HepG2 (cell line): ENCODE measurements around the gene CSDE1. TPM values are rescaled to one million over a fixed set of nuclear protein-coding genes. Genes with fewer than 3 reads are reported as not detected.
A peak's percentile ranks its signal among the peaks of the same experiment; 100 is the strongest.

ENCODE experiments used
- KDM5A ChIP-seq: fragments of 200-600 bp; sonication (generic); IDR thresholded peaks from 2 replicates; pipeline ENCODE4 v1.7.0; 2018; ENCODE audit warnings: antibody characterized with exemption, mild to moderate bottlenecking, low read length, borderline replicate concordance
- MBD4 ChIP-seq: IDR thresholded peaks from 2 replicates; pipeline ENCODE4 v1.6.1; 2012; ENCODE audit warnings: low read length, inconsistent platforms, borderline replicate concordance
- PRMT3 ChIP-seq: sonication (generic); formaldehyde crosslinking; IDR thresholded peaks from 2 replicates; pipeline ENCODE4 v1.8.1; 2022; ENCODE audit warnings: low read depth, mild to moderate bottlenecking, moderate library complexity, missing genetic modification reagents, borderline replicate concordance
- SP1 ChIP-seq, 2 experiments: fragments of 450-650 bp in 1 of 2; sonication (generic) in 1 of 2; formaldehyde crosslinking in 1 of 2; IDR thresholded peaks; 2 replicates each; pipeline versions ENCODE4 v1.4.0 to v1.6.1; 2016 to 2020; ENCODE audit warnings: missing genetic modification reagents in 1 of 2
- YY1 ChIP-seq: IDR thresholded peaks from 2 replicates; pipeline ENCODE4 v1.6.1; 2011; ENCODE audit warnings: low read length, low read depth, moderate library complexity, mild to moderate bottlenecking; ENCODE audit not compliant: insufficient read depth, insufficient replicate concordance
- ZNF10 ChIP-seq: sonication (generic); formaldehyde crosslinking; IDR thresholded peaks from 2 replicates; pipeline ENCODE4 v1.4.0; 2020; ENCODE audit warnings: mild to moderate bottlenecking, low read depth, missing genetic modification reagents, borderline replicate concordance
- ZNF138 ChIP-seq: sonication (generic); formaldehyde crosslinking; IDR thresholded peaks from 2 replicates; pipeline ENCODE4 v1.5.0; 2020; ENCODE audit warnings: mild to moderate bottlenecking, low read depth, missing genetic modification reagents
- ZNF337 ChIP-seq: sonication (generic); formaldehyde crosslinking; IDR thresholded peaks from 2 replicates; pipeline ENCODE4 v1.5.1; 2020; ENCODE audit warnings: missing genetic modification reagents, low read depth, mild to moderate bottlenecking, borderline replicate concordance
- polyA plus RNA-seq, 8 experiments: library from polyadenylated mRNA; depleted of rRNA in 3 of 8; stranded (reverse) in 7 of 8; unstranded in 1 of 8; fragments of >200 nt; fragmentation: Illumina TruSeq in 4 of 8; extraction: Trizol in 4 of 8; gene quantifications; 2 replicates each; pipeline versions ENCODE4 v1.2.1 to v1.2.3, GENCODE V29; 2011 to 2016; ENCODE audit warnings: low read depth in 4 of 8, missing spikeins in 1 of 8, mixed read lengths in 1 of 8; ENCODE audit not compliant: insufficient read depth in 1 of 8
- total RNA-seq, 5 experiments: library from RNA; depleted of rRNA; stranded (reverse); fragments of >200 nt; fragmentation: Illumina TruSeq; extraction: Trizol; gene quantifications; 2 replicates each; pipeline ENCODE4 v1.2.3, GENCODE V29; 2016; ENCODE audit warnings: low read depth in 1 of 5
- TF ChIP-seq, protein P1 (sequence below): sonication (generic); formaldehyde crosslinking; IDR thresholded peaks from 2 replicates; pipeline ENCODE4 v1.9.0; 2021; ENCODE audit warnings: mild to moderate bottlenecking, missing genetic modification reagents
- TF ChIP-seq, protein P2 (sequence below): sonication (generic); formaldehyde crosslinking; IDR thresholded peaks from 2 replicates; pipeline ENCODE4 v1.8.0; 2022; ENCODE audit warnings: low read depth, missing genetic modification reagents
- TF ChIP-seq, protein P3 (sequence below): sonication (generic); formaldehyde crosslinking; IDR thresholded peaks from 2 replicates; pipeline ENCODE4 v1.9.0; 2021; ENCODE audit warnings: missing genetic modification reagents, mild to moderate bottlenecking, borderline replicate concordance
- TF ChIP-seq, protein P4 (sequence below): sonication (generic); formaldehyde crosslinking; IDR thresholded peaks from 2 replicates; pipeline ENCODE4 v1.4.0; 2020; ENCODE audit warnings: mild to moderate bottlenecking, missing genetic modification reagents
- TF ChIP-seq, protein P5 (sequence below): sonication (generic); formaldehyde crosslinking; IDR thresholded peaks from 2 replicates; pipeline ENCODE4 v1.8.1; 2023; ENCODE audit warnings: mild to moderate bottlenecking, moderate library complexity, missing genetic modification reagents

CSDE1 gene
- total and polyA plus RNA-seq, 2 of the 13 experiments (the other 11 are each of a cell fraction or from before 2014, with no cell fraction given), result 150 to 313 TPM

DNA sequence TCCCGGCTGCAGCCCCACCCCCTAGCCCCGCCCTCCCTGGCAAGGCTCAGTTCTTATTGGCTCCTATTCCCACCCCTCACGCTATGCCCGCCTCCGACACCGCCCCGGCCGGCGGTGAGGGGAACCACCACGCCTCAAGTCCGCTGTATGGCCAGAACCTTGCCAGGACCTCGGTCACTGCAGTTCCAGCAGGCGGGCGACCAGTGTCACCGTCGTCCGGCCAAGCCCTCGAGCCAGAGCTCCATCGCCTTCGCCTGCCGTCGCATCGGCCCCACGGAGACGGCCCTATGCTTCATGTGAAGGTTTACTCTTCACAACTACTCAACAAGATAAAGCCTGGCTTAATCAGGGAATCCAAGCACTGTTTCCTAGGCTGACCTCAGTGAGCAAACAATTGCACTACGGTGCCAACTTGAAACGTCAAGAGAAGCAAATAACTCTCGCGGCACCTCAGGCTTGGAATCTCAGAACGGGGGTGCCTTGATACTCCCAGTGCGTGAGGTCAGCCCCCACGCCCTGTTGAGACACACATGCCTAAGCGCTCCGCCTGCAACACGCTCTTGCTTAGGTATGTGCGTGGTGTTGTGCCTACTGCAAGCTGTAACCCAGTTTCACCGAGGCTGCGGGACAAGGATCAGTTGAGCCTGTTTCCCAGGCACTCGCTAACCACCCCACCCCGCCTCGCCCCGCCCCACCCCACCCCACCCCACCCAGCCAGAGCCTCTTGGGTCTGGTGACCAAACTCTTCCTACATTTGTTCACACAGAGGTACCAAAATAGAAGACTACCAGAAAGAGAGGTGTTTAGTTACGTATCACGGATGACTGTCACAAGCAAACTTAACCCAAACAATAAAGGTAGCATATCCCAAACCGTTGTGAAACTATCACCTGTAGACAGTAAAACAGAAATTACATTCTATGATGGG lies 87.4 kb downstream of the CSDE1 start (continued):
- TF ChIP-seq, protein P1, sequence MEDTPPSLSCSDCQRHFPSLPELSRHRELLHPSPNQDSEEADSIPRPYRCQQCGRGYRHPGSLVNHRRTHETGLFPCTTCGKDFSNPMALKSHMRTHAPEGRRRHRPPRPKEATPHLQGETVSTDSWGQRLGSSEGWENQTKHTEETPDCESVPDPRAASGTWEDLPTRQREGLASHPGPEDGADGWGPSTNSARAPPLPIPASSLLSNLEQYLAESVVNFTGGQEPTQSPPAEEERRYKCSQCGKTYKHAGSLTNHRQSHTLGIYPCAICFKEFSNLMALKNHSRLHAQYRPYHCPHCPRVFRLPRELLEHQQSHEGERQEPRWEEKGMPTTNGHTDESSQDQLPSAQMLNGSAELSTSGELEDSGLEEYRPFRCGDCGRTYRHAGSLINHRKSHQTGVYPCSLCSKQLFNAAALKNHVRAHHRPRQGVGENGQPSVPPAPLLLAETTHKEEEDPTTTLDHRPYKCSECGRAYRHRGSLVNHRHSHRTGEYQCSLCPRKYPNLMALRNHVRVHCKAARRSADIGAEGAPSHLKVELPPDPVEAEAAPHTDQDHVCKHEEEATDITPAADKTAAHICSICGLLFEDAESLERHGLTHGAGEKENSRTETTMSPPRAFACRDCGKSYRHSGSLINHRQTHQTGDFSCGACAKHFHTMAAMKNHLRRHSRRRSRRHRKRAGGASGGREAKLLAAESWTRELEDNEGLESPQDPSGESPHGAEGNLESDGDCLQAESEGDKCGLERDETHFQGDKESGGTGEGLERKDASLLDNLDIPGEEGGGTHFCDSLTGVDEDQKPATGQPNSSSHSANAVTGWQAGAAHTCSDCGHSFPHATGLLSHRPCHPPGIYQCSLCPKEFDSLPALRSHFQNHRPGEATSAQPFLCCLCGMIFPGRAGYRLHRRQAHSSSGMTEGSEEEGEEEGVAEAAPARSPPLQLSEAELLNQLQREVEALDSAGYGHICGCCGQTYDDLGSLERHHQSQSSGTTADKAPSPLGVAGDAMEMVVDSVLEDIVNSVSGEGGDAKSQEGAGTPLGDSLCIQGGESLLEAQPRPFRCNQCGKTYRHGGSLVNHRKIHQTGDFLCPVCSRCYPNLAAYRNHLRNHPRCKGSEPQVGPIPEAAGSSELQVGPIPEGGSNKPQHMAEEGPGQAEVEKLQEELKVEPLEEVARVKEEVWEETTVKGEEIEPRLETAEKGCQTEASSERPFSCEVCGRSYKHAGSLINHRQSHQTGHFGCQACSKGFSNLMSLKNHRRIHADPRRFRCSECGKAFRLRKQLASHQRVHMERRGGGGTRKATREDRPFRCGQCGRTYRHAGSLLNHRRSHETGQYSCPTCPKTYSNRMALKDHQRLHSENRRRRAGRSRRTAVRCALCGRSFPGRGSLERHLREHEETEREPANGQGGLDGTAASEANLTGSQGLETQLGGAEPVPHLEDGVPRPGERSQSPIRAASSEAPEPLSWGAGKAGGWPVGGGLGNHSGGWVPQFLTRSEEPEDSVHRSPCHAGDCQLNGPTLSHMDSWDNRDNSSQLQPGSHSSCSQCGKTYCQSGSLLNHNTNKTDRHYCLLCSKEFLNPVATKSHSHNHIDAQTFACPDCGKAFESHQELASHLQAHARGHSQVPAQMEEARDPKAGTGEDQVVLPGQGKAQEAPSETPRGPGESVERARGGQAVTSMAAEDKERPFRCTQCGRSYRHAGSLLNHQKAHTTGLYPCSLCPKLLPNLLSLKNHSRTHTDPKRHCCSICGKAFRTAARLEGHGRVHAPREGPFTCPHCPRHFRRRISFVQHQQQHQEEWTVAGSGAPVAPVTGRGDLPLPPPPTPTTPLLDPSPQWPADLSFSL (CRISPR knock-in tag), result no peak
- no peak for TF ChIP-seq ZNF10 (CRISPR knock-in tag)
- no peak for TF ChIP-seq KDM5A
- TF ChIP-seq SP1 (IDR thresholded peaks at IDR 0.05), result no peak
- TF ChIP-seq SP1 (CRISPR knock-in tag; IDR thresholded peaks at IDR 0.05), result peak; percentile 78
- TF ChIP-seq, protein P2, sequence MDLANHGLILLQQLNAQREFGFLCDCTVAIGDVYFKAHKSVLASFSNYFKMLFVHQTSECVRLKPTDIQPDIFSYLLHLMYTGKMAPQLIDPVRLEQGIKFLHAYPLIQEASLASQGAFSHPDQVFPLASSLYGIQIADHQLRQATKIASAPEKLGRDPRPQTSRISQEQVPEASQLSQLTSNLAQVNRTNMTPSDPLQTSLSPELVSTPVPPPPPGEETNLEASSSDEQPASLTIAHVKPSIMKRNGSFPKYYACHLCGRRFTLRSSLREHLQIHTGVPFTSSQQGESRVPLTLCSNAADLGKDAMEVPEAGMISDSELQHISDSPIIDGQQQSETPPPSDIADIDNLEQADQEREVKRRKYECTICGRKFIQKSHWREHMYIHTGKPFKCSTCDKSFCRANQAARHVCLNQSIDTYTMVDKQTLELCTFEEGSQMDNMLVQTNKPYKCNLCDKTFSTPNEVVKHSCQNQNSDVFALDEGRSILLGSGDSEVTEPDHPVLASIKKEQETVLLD (CRISPR knock-in tag), result no peak
- TF ChIP-seq MBD4, result no peak
- no peak for TF ChIP-seq YY1
- no peak for TF ChIP-seq ZNF138 (CRISPR knock-in tag)
- no peak for TF ChIP-seq PRMT3 (CRISPR knock-in tag)
- TF ChIP-seq, protein P3, sequence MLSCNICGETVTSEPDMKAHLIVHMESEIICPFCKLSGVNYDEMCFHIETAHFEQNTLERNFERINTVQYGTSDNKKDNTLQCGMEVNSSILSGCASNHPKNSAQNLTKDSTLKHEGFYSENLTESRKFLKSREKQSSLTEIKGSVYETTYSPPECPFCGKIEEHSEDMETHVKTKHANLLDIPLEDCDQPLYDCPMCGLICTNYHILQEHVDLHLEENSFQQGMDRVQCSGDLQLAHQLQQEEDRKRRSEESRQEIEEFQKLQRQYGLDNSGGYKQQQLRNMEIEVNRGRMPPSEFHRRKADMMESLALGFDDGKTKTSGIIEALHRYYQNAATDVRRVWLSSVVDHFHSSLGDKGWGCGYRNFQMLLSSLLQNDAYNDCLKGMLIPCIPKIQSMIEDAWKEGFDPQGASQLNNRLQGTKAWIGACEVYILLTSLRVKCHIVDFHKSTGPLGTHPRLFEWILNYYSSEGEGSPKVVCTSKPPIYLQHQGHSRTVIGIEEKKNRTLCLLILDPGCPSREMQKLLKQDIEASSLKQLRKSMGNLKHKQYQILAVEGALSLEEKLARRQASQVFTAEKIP (CRISPR knock-in tag), result no peak
- TF ChIP-seq, protein P4, sequence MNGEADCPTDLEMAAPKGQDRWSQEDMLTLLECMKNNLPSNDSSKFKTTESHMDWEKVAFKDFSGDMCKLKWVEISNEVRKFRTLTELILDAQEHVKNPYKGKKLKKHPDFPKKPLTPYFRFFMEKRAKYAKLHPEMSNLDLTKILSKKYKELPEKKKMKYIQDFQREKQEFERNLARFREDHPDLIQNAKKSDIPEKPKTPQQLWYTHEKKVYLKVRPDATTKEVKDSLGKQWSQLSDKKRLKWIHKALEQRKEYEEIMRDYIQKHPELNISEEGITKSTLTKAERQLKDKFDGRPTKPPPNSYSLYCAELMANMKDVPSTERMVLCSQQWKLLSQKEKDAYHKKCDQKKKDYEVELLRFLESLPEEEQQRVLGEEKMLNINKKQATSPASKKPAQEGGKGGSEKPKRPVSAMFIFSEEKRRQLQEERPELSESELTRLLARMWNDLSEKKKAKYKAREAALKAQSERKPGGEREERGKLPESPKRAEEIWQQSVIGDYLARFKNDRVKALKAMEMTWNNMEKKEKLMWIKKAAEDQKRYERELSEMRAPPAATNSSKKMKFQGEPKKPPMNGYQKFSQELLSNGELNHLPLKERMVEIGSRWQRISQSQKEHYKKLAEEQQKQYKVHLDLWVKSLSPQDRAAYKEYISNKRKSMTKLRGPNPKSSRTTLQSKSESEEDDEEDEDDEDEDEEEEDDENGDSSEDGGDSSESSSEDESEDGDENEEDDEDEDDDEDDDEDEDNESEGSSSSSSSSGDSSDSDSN (CRISPR knock-in tag), result peak; percentile 82
- TF ChIP-seq, protein P5, sequence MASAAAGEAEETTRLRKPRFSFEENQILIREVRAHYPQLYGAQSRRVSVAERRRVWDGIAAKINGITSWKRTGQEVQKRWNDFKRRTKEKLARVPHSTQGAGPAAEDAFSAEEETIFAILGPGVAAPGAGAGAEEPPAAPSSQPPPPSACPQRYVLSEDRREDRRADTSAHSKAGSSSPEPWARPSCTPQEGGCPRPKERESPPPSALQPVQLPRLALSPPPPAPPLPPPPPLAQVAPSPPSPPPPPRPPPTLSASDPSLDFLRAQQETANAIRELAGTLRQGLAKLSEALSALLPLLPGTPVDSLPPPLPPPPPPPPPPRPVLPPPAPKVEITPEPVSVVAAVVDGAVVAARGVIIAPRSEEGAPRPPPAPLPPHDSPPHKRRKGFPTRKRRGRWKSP (CRISPR knock-in tag), result no peak
- TF ChIP-seq ZNF337 (CRISPR knock-in tag), result no peak
